Measurements from ENCODE around the gene TXNDC2.

Gene TXNDC2

DNA sequence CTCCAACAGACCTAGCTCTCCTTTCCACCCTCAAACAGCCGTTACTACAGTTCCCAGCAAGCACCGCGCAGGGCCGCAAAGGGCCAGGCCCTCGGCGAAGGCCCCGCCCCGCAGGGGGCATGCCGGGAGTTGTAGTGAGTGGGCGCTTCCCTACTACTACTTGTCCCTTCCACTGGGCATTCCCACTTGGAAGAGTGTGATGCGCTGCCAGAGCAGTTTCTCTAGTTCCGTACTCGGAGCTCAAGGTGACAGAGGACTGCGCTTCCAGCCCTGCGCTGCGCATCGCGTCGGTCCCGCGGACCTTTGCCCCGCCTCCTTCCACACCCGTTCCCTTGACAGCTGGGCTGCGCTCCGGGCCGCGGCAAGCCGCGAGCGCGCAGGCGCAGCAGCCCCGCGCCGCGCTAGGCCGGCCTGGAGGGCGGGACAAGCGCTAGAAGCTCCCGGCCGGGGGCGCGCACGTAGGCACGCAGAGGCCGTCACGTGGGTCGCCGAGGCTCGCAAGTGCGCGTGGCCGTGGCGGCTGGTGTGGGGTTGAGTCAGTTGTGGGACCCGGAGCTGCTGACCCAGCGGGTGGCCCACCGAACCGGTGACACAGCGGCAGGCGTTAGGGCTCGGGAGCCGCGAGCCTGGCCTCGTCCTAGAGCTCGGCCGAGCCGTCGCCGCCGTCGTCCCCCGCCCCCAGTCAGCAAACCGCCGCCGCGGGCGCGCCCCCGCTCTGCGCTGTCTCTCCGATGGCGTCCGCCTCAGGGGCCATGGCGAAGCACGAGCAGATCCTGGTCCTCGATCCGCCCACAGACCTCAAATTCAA is 28.0 kb downstream of the TXNDC2 start, which contains the start of gene VAPA:
TSS of gene VAPA (plus strand) at position 491 of the 808 bp plus-strand sequence. CDS start at position 732, 241 bp downstream.
- peak; percentile 97 for DNase-seq (ENCODE audit: low spot score)
- Histone ChIP-seq H3K4me3 (peak within 1 kb of the TSS; percentile 88), H3K27ac (peak within 1 kb of the TSS; percentile 97 to 99)
- TF ChIP-seq, protein P1, sequence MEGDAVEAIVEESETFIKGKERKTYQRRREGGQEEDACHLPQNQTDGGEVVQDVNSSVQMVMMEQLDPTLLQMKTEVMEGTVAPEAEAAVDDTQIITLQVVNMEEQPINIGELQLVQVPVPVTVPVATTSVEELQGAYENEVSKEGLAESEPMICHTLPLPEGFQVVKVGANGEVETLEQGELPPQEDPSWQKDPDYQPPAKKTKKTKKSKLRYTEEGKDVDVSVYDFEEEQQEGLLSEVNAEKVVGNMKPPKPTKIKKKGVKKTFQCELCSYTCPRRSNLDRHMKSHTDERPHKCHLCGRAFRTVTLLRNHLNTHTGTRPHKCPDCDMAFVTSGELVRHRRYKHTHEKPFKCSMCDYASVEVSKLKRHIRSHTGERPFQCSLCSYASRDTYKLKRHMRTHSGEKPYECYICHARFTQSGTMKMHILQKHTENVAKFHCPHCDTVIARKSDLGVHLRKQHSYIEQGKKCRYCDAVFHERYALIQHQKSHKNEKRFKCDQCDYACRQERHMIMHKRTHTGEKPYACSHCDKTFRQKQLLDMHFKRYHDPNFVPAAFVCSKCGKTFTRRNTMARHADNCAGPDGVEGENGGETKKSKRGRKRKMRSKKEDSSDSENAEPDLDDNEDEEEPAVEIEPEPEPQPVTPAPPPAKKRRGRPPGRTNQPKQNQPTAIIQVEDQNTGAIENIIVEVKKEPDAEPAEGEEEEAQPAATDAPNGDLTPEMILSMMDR (IDR thresholded peaks at IDR 0.05), result no peak

DNA sequence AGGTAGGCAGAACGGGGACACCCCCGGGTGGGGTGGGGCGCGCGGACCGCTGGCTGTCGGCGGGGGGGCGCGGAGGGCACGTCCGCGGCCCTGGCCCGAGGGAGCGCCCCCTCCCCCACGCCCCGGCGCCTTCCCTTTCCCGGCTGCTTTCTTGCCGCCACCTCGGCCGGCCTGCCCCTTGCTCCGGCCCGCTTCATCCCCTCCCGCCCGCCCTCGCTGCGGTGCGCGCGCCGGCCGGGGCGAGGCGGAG is 28.5 kb downstream of the TXNDC2 start:
- no peak for DNase-seq (ENCODE audit: low spot score)
- TF ChIP-seq, protein P1 (IDR thresholded peaks at IDR 0.05), result no peak
- peak overlapping the region; percentile 97 to 99 for H3K27ac ChIP-seq
- peak overlapping the region; percentile 88 for H3K4me3 ChIP-seq

DNA sequence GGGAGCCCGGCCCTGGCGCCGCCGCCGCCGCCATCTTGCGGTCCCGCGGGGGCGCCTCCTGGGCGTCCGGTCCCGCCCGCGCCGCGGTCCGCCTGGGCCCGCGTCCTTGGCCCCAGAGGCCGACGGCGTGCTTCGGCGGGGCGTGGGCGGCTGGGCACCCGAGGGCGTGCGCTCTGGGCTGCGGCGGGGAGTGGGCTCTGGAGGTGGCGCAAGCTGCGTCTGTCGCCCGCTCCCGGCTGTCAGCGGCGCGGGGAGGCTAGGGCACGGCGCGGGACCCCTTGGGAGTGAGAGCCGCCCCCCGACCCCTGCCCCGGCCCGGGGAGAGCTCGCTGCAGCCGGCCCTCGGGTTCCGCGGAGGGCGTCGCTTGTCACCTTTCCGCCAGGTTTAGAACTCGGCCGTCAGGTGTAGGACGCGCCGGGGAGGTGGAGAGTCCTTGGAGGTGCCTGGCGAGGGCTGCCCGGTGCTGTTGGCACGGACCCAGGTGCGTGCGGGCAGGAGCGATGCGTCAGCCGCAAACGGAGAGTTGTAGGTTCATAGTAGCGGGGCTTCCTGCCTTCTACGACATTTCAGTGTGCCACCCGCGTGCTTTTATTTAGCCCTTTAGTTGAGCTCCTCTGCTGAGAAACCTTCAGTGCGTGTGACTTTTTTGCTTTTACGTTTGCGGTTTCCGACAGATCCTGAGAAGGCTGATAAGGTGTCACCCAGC is 29.0 kb downstream of the TXNDC2 start:
- DNase-seq (ENCODE audit: low spot score), result peak; percentile 87
- TF ChIP-seq, protein P1 (IDR thresholded peaks at IDR 0.05), result no peak
- H3K27ac ChIP-seq, result peak overlapping the region; percentile 97 to 99
- H3K4me3 ChIP-seq, result peak overlapping the region; percentile 88

DNA sequence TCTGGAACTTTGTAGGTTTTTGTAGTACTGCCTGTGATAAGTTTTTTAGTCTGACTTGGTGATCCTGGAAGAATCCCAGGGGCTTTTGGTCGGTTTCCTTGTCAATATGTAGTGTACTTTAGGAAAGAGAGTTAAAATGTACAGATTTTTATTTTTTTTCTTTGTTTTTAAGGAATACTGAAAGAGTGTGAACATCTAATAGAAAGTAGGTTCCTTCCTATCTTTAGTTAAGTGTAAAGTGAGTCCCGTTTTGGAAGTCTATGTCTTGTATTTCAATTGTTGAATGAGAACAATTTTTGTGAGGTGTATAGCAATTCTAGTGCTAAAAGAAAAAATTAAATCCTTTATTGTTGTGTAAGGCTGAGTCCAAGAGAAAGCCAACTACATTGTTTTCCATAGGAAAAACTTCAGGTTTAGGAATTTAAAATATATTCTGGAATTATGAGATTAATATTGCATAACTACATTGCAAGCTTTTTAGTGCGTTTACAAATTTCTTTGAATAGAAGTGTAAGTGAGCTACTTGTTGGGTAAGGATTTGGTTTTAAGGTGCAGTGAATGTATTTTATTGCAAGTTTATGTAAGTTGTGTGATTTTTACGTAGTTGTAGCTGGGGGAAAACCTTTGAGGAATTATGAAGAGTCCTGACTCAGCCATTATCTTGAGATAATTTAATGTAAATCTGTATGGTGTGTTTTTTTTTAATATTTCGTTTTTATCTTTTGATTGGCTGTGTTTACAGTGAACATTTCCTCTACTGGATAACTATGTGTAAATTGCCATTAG is 29.7 kb downstream of the TXNDC2 start:
- Histone ChIP-seq H3K4me3 (peak overlapping the region; percentile 88), H3K27ac (peak overlapping the region; percentile 97 to 99)
- TF ChIP-seq, protein P1 (IDR thresholded peaks at IDR 0.05), result no peak
- DNase-seq (ENCODE audit: low spot score), result no peak

DNA sequence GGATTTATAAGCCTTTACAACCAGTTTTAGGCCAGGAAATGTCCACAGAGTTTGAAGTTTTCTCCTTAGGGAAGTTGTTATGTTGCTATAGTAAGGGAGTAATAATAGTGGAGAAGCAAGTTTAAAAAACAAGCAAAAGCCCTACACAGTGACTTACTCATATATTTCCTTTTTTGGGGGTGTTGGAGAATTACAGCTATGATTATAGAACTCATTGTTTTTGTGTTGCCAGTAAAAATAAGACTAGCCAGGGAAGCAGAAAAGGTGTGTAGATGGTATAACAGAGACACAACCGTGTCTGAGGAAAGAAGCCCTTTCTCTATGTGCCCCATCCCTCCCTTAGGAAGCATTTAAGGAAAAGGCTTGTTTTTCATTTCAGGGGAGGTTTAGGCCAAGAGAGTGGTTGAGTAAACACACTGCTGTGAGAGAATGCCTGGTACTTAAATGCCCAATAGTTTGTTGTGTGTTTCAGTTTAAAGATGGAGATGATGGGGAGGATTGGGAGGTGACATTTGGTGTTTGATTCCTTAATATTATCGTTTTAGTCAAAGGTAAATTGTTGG is 30.4 kb downstream of the TXNDC2 start:
- no peak for DNase-seq (ENCODE audit: low spot score)
- Histone ChIP-seq H3K27ac (peak overlapping the region; percentile 73 to 99), H3K4me3 (peak overlapping the region; percentile 88)
- TF ChIP-seq, protein P1 (IDR thresholded peaks at IDR 0.05), result no peak

DNA sequence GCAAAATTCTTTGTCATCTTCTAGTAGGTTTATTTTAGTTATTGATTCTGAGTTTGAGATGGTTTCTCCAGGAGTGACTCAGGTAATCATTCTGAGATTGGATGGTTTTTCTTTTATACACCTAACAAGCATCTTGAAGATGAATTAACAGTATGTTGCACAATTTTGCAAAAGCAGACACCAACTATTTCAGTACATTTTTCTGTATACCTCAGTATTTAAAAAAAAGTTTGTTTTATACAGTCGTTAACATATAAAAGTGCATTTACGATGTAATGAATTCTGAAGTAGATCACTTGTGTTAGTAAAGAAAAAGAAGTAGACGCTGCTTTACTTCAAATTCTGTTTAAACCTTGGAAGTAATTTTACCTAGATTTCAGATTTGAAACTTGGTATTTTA is 31.0 kb downstream of the TXNDC2 start:
- peak overlapping the region; percentile 88 for H3K4me3 ChIP-seq
- H3K27ac ChIP-seq, result peak overlapping the region; percentile 73 to 99
- no peak for DNase-seq (ENCODE audit: low spot score)
- TF ChIP-seq, protein P1 (IDR thresholded peaks at IDR 0.05), result no peak

All from coronary artery (tissue), 2 donors.